GM18505 (cell line): ENCODE data around the gene CDH20.

Source experiments
- ATAC-seq: cut with Tn5 transposase; IDR thresholded peaks from one replicate; pipeline ENCODE4 v1.9.1; 2021; ENCODE audit not compliant: unreplicated experiment
- POLR2A ChIP-seq: IDR thresholded peaks from 4 replicates; pipeline ENCODE4 v1.6.1; 2011; ENCODE audit warnings: borderline replicate concordance; ENCODE audit not compliant: insufficient read depth, insufficient read length; ENCODE audit errors: extremely low read depth

The CDH20 gene

DNA sequence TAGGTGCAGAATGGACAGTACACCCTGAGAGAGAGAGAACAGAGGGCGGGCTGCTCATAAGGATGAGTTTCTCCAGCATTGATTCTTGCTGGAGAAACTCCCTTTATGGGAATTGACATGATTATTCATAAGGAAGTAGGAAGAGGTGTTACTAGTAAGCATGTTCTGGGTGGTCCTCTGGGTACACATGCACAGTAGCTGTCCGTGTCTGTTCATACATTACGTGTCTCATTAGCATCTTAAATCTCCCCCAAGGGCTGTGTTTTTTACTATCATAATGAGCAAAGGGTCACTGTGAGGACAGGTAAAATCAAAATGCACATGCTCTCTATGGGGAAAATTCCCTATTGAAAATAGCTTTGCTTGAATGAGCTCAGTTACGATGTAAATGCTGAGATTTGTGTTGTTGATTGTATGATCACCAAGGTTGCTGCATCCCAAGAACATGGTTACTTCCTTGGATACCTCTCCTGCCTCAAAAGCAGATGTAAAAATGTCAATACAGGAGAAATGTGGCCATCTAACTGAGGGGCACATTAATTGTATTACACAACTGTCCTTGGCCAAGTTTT, 238.9 kb downstream of the CDH20 start:
- no peak for TF ChIP-seq POLR2A
- no peak for ATAC-seq

DNA sequence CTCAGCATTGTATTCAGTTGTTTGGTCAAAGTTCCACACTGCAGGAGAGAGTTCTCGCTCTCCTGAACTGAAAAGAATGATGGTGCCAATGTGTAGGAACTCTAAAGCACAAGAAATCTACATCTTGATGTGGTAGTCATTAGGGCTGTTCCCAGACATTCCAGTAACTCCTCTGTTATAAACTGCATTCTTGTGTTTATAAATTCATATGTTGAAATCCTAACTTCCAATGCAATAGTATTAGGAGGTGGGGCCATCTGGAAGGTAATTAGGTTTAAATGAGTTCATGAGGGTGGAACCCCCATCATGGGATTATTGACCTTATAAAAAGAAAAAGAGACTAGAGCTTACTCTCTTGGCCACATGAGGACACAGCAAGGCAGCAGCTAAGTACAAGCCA, 239.6 kb downstream of the CDH20 start:
- no peak for TF ChIP-seq POLR2A
- ATAC-seq: no peak

DNA sequence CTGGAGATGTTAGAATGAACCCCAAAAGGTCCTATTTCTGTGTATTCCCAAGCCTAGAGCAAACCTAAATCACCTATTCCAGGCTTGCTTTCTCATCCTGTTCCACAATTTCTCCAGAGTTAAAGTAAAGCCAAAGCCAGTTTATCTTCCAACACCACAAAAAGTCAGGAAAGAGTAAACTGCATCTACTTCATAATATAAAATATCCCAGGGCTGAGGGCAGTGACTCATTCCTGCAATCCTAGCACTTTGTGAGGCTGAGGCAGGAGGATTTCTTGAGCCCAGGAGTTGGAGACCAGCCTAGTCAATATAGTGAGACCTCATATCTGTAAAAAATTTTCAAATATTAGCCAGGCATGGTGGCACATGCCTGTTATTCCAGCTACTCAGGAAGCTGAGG, 241.4 kb downstream of the CDH20 start:
- ATAC-seq: no peak
- no peak for TF ChIP-seq POLR2A

DNA sequence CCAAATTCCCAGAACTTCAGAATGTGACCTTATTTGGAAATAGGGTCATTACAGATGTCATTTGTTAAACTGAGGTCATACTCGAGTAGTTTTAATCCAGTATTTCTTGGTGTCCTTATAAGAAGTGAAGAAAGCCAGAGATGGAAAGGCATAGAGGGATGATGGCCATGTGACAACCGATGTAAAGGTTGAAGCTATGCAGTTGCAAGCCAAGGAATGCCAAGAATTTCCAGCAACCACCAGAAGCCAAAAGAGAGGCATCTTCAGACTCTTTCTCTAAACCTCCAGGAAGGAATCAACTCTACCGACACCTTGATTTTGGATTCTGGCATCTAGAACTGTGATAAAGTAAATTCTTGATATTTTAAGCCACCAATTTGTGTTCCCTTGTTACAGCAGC, 242.2 kb downstream of the CDH20 start:
- ATAC-seq: no peak
- no peak for TF ChIP-seq POLR2A

DNA sequence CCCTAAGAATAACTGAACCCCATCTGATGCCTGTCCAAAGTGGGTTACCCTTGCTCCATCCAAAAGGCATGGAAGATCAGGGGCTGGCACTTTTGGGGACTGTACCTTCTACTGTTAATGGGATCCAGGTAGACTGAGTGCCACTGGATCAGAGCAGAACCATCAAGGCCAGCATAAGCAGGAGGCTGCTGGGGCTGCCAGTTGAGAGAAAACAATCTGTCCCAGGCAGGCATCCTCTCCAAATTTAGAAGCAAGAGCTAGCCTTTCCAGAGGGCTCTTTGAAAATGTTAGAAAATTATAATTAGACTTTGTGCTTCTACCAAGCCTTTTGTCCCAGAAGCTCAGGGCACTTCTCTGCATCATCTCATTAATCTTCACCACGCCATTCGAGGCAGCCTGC, 245.6 kb downstream of the CDH20 start:
- no peak for TF ChIP-seq POLR2A
- ATAC-seq: no peak

DNA sequence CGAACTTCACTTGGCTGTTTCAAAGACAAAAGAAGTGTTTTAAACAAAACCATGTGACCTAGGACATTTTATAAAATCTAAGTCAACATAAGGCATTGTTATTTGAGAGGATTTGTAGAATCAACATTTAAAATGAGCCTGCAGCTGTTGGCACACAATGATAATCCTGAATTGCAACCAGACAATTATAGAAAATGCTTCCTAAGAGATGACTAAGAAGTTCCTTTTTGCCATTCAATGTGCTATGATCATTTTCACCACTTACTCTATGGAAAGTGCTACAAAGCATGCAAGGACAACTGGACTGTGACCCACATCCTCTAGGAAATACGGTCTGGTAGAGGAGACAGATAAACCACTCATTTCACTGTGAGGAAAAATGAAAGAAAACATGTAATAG, 246.4 kb downstream of the CDH20 start:
- ATAC-seq: no peak
- no peak for TF ChIP-seq POLR2A

DNA sequence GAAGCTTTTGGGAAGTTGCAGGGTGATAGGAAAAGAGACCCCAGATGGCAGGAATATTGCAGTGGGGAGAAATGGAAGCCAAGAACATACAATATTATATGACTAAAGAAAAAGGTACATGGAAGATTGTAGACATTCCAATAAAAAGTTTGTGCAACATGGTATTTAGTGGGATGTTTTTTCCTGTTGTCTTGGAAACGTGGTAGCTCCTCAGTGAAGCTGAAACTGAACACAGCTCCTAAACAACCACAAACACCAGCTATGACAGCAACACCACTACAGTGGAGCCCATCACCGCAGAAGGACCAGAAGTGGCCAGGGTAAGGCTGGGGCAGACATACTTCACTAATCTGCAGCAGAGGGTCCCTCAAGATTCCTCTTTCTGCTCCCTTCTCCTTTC, 246.8 kb downstream of the CDH20 start:
- ATAC-seq: no peak
- TF ChIP-seq POLR2A: no peak

DNA sequence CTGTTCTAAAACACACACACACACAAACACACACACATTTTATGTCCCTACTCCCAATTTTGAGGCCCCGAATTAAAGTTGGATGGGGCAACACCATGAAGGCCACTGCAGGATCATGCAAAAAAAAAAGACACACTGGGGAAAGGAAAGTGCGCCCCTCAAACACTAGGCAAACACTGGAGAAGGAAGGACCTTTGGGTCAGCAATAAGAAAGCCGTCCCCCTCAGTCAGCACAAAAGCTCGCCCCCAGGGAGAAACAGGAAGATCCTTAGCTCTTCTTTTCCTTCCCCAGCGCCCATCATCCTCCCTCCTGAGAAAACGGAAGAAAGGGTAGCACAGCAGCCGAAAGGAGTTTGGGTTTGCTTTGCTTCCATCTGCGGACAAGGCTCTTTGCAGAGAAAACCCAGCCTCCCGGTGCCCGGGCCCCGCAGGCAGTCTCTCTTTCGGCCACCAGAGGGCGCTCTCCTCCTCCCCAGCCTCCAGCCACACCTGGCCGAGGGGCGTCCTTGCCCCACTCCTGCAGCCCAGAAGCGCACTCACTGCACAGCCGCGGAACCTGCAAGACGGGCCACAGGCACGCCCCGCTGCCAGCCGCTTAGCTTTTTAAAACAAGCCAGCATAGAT, 248.5 kb downstream of the CDH20 start:
- ATAC-seq: peak; percentile 96
- TF ChIP-seq POLR2A: no peak

DNA sequence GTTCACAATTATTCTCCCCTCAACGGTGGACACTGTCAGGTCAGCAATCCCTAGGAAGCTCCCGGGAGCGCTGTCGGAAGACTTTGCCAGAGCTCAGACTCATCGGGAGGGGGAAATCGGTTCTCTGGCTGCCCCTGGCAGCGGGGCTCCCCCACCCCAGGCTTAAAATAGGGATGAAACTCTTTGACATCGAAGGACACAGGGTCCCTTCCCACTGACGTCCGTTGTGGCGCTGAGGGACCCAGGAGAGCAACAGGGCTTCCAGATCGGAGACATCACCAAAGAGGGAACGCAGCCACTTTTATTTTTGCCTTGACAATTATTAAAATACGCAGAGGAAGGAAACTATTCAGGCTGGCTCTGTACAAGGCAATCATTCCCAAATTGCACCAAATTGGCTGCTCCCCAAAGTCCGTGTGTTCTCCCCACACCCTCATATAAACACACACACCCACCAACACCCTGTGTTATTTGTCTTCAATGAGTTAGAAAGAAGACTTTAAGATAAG, 249.0 kb downstream of the CDH20 start:
- ATAC-seq: no peak

DNA sequence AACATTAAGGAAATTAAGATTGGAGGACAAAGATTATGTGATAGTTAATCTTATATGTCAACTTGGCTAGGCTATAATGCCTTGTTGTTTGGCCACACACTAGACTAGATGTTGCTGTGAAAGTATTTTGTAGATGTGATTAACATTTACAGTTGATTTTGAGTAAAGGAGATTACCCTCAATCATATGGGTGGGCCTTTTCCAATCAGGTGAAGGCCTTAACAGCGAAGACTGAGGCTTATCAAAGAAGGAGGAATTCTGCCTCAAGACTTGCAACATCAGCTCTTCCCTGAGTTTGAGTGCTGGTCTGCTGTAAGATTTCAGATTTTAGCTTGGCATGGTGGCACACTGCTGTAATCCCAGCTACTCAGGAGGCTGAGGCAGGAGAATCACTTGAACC, 250.3 kb downstream of the CDH20 start:
- no peak for TF ChIP-seq POLR2A
- no peak for ATAC-seq

More for the DNA sequence above, 249.0 kb downstream of the CDH20 start:
- TF ChIP-seq POLR2A: no peak

DNA sequence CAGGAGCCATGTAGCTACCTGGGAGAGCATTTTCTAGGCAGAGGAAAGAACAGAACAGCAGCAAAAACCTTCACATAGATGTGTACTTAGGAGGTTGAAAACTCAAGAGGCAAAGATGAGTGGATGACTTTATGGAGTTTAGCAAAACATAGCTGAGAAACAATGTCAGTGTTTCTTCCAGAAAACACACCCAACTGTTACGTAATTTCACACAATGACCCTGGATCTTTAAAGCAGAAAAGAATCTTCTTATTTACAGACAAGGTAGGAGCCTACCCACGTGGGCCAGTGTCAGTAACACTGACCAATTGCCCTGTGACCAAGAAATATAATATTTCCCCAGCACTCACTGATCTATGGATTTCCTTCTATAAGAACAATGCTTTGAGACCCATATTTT, 254.6 kb downstream of the CDH20 start:
- ATAC-seq: no peak

DNA sequence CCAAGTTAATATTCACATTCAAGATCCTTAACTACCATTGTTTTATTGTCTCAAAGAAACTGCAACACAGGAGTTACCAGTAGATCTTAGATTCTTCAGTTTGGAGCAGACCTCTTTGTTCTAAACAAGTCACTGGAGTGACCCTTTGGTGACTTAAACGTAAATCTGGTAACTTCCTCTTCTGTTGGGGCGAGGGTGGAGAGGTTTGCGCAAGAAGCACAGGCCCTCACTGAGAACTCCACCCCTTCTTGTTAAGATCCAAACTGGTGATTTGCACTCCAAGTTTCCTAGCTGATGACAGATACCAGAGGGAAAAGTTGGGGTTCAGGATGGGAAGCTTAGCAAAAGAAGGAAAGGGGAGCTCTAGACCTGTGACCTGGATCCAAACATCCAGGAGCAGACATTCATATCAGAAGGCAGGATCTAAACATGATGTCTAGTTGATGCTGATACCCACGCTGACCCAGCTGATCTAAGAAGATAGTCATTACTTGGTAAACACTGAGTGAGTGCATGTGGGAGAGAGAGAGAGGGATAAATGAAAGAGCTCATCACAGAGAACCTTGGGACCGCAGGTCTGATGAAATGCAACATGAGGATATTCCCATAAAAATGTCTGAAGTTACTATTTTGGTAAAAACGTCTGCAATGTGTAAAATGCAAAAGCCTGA, 256.0 kb downstream of the CDH20 start:
- no peak for TF ChIP-seq POLR2A
- ATAC-seq: no peak

More for the DNA sequence above, 254.6 kb downstream of the CDH20 start:
- no peak for TF ChIP-seq POLR2A

DNA sequence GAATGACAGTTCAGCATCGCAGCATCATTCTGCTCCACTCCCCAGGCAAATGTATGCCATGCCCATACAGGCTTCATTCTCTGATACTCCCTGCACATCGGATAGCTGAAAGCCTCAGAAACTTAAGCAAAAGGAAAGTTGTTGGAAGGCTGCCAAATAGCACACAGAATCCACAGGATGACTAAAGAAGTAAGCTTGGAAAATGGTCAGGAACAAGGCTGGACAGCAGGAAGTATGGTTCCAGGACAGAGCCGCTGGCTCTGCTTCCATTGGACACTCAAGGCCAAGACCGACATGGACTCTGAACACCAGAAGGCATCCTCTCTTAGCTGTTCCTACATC, 256.5 kb downstream of the CDH20 start:
- TF ChIP-seq POLR2A: no peak
- ATAC-seq: no peak

DNA sequence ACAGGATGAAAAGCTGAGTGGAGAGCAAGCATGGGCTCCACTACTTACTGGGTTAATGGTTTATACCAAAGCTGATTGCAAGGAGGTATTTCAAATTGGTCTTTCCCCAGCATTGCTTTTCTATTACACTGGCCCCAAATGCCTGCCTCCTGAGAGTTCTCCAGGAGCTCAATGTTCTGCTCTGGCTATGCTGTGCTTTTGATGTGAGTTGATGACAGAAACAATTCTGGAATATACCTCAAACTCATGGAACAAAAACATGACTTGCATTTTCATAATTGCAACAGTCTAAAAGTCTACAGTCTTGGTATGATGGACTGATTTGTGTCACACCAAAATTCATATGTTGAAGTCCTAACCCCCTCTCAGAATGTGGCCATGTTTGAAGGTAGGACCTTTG, 258.0 kb downstream of the CDH20 start:
- ATAC-seq: no peak
- TF ChIP-seq POLR2A: no peak
